H9 (cell line): Measurements from ENCODE around the gene ACTBL2. TPM values are rescaled to one million over a fixed set of nuclear protein-coding genes. Genes with fewer than 3 reads are reported as not detected.

Experiments
- DNase-seq: peaks from one replicate; pipeline ENCODE4 v3.0.0-alpha.2; 2017
- H2AFZ ChIP-seq: one replicate; pipeline ENCODE4 v1.6.1; 2013; ENCODE audit warnings: mild to moderate bottlenecking, low read length, control low read depth, moderate library complexity
- H2AK5ac ChIP-seq: 2 replicates; pipeline ENCODE4 v1.6.1; 2013; ENCODE audit warnings: low read length, control low read depth, mixed read lengths; ENCODE audit not compliant: insufficient read length
- H2BK120ac ChIP-seq: one replicate; pipeline ENCODE4 v1.6.1; 2013; ENCODE audit warnings: low read depth, mild to moderate bottlenecking, low read length, control low read depth, inconsistent platforms; ENCODE audit not compliant: poor library complexity, severe bottlenecking
- H2BK12ac ChIP-seq: 2 replicates; pipeline ENCODE4 v1.6.1; 2013; ENCODE audit warnings: low read length, control low read depth, mixed read lengths, low read depth; ENCODE audit not compliant: insufficient read length
- H2BK15ac ChIP-seq: 2 replicates; pipeline ENCODE4 v1.6.1; 2013; ENCODE audit warnings: low read depth, low read length, control low read depth
- H2BK20ac ChIP-seq: one replicate; pipeline ENCODE4 v1.6.1; 2013; ENCODE audit warnings: low read depth, mild to moderate bottlenecking, low read length, control low read depth, inconsistent platforms; ENCODE audit not compliant: poor library complexity, severe bottlenecking
- H2BK5ac ChIP-seq: 2 replicates; pipeline ENCODE4 v1.6.1; 2013; ENCODE audit warnings: low read length, control low read depth, mixed read lengths; ENCODE audit not compliant: insufficient read length
- H3K14ac ChIP-seq: 2 replicates; pipeline ENCODE4 v1.6.1; 2013; ENCODE audit warnings: low read length, control low read depth; ENCODE audit not compliant: insufficient read depth
- H3K18ac ChIP-seq: 2 replicates; pipeline ENCODE4 v1.6.1; 2013; ENCODE audit warnings: low read depth, mild to moderate bottlenecking, mixed read lengths, low read length, control low read depth; ENCODE audit not compliant: insufficient read length
- H3K23ac ChIP-seq: 2 replicates; pipeline ENCODE4 v1.6.1; 2013; ENCODE audit warnings: low read length, control low read depth, mixed read lengths, low read depth; ENCODE audit not compliant: insufficient read length
- H3K23me2 ChIP-seq: 2 replicates; pipeline ENCODE4 v1.6.1; 2013; ENCODE audit warnings: low read depth, mild to moderate bottlenecking, mixed read lengths, low read length, control low read depth; ENCODE audit not compliant: insufficient read length, poor library complexity, severe bottlenecking
- H3K27ac ChIP-seq: 2 replicates; pipeline ENCODE4 v1.5.1; 2013; ENCODE audit warnings: low read length, control low read depth, mixed read lengths, low read depth; ENCODE audit not compliant: insufficient read length
- H3K27me3 ChIP-seq: 2 replicates; pipeline ENCODE4 v1.6.1; 2013; ENCODE audit warnings: low read length, control low read depth, inconsistent platforms; ENCODE audit not compliant: insufficient read depth
- H3K4ac ChIP-seq: 2 replicates; pipeline ENCODE4 v1.6.1; 2013; ENCODE audit warnings: low read depth, mild to moderate bottlenecking, control low read depth, inconsistent platforms, low read length, moderate library complexity
- H3K4me1 ChIP-seq: 2 replicates; pipeline ENCODE4 v1.6.1; 2013; ENCODE audit warnings: low read length, control low read depth, inconsistent platforms; ENCODE audit not compliant: insufficient read depth
- H3K4me2 ChIP-seq: 2 replicates; pipeline ENCODE4 v1.6.1; 2013; ENCODE audit warnings: low read length, control low read depth, mixed read lengths; ENCODE audit not compliant: insufficient read length, insufficient read depth
- H3K56ac ChIP-seq: 2 replicates; pipeline ENCODE4 v1.6.1; 2013; ENCODE audit warnings: low read depth, mild to moderate bottlenecking, mixed read lengths, low read length, control low read depth; ENCODE audit not compliant: insufficient read length
- H3K79me1 ChIP-seq: 2 replicates; pipeline ENCODE4 v1.6.1; 2013; ENCODE audit warnings: low read depth, mild to moderate bottlenecking, moderate library complexity, low read length, control low read depth, inconsistent platforms; ENCODE audit not compliant: insufficient read depth, poor library complexity, severe bottlenecking
- H3K79me2 ChIP-seq: 2 replicates; pipeline ENCODE4 v1.6.1; 2013; ENCODE audit warnings: low read length, control low read depth, inconsistent platforms; ENCODE audit not compliant: insufficient read depth
- H3K9ac ChIP-seq: 2 replicates; pipeline ENCODE4 v1.6.1; 2013; ENCODE audit warnings: low read length, control low read depth, mixed read lengths; ENCODE audit not compliant: insufficient read length; ENCODE audit errors: extremely low read depth
- H3K9me3 ChIP-seq: one replicate; pipeline ENCODE4 v1.6.1; 2013; ENCODE audit warnings: low read depth, low read length, inconsistent platforms; ENCODE audit not compliant: control insufficient read depth
- H3T11ph ChIP-seq: one replicate; pipeline ENCODE4 v1.6.1; 2013; ENCODE audit warnings: mild to moderate bottlenecking, low read length, control low read depth, inconsistent platforms
- H4K20me1 ChIP-seq: one replicate; pipeline ENCODE4 v1.6.1; 2013; ENCODE audit not compliant: control insufficient read depth, insufficient read length, insufficient read depth
- H4K5ac ChIP-seq: 2 replicates; pipeline ENCODE4 v1.6.1; 2013; ENCODE audit warnings: low read depth, mild to moderate bottlenecking, mixed read lengths, low read length, control low read depth; ENCODE audit not compliant: insufficient read length
- H4K8ac ChIP-seq: replicated peaks from 2 replicates; pipeline ENCODE4 v1.6.1; 2013; ENCODE audit warnings: low read length, control low read depth, mixed read lengths, low read depth; ENCODE audit not compliant: insufficient read length
- H4K91ac ChIP-seq: 2 replicates; pipeline ENCODE4 v1.6.1; 2013; ENCODE audit warnings: low read depth, mild to moderate bottlenecking, moderate library complexity, mixed read lengths, low read length, control low read depth; ENCODE audit not compliant: insufficient read length
- H3K27ac Mint-ChIP-seq, 3 experiments: 2 replicates in 2 of 3; 3 replicates in 1 of 3; pipeline ENCODE4 v1.8.0; 2020 to 2021; ENCODE audit warnings: mixed read lengths in 3 of 3, mild to moderate bottlenecking in 1 of 3, moderate library complexity in 1 of 3
- H3K27me3 Mint-ChIP-seq: 2 replicates; pipeline ENCODE4 v1.8.0; 2021; ENCODE audit warnings: low read depth, mild to moderate bottlenecking, moderate library complexity, mixed read lengths
- H3K36me3 Mint-ChIP-seq, 3 experiments: 2 replicates in 2 of 3; 3 replicates in 1 of 3; pipeline ENCODE4 v1.8.0; 2020 to 2021; ENCODE audit warnings: low read depth in 3 of 3, mixed read lengths in 3 of 3; ENCODE audit not compliant: insufficient read depth in 1 of 3
- H3K4me1 Mint-ChIP-seq, 2 experiments: 2 replicates each; pipeline ENCODE4 v1.8.0; 2020; ENCODE audit warnings: mixed read lengths in 2 of 2
- H3K4me3 Mint-ChIP-seq, 2 experiments: 2 replicates in 1 of 2; 3 replicates in 1 of 2; pipeline ENCODE4 v1.8.0; 2020 to 2021; ENCODE audit warnings: mild to moderate bottlenecking in 2 of 2, mixed read lengths in 2 of 2, moderate library complexity in 1 of 2
- H3K9me3 Mint-ChIP-seq, 2 experiments: 2 replicates in 1 of 2; 3 replicates in 1 of 2; pipeline ENCODE4 v1.8.0; 2020; ENCODE audit warnings: mild to moderate bottlenecking in 2 of 2, mixed read lengths in 2 of 2, moderate library complexity in 1 of 2
- CTCF ChIP-seq: fragments of 200-600 bp; sonication (generic); conservative IDR thresholded peaks from 3 replicates; pipeline ENCODE4 v1.8.0; 2021; ENCODE audit warnings: antibody characterized with exemption, mild to moderate bottlenecking
- WGBS: extraction: QIAGEN DNeasy Blood & Tissue Kit; methylation state at CpG from one replicate; pipeline ENCODE4 v1.1.7; 2013; ENCODE audit warnings: missing lambda C conversion rate, low lambda C conversion rate, mixed read lengths; ENCODE audit not compliant: insufficient read length; ENCODE audit errors: extremely low coverage; 5-methylcytosine and 5-hydroxymethylcytosine counted together
- total RNA-seq: library from RNA; stranded (reverse); gene quantifications from 2 replicates; pipeline ENCODE4 v1.2.1, GENCODE V29; 2021

Gene ACTBL2
- total RNA-seq, 1 experiment from 2014 or later: not detected

DNA sequence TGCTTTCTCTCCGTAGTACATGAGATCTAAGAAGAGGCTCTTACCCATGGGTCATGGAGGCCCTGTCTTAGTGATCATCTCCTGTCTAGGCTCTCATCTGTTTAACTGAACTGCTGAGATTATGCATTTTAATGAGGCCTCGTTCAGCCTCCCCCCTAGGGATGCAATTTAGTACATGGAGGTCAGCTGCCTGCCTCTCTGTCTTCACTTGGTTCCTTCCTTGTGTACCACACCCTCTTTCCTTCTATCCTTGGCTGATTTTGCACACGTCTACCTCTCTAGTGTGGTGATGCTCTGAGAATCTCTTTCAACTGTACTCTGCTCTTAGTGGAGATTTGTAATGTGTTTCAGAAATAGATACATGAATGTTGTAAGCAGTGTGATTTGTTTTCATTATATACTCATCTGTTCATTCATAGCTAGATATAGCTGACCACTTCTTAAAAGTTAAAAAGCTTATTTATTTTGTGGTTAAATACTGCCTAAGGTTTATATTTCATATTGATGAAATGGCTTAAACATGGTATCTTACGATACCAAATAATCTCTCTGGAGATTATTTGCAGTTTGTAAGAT, 3.5 kb upstream of the ACTBL2 start:
- no peak for DNase-seq
- Histone ChIP-seq H3T11ph (no peak overlapping the region), H3K23me2 (no peaks in the 10 kb centered on the region), H2BK12ac (no peak overlapping the region), H3K23ac (no peak overlapping the region), H3K4me1 (no peaks in the 10 kb centered on the region), H2BK15ac (no peak overlapping the region), H2BK5ac (no peak overlapping the region), H3K9me3 (no peaks in the 10 kb centered on the region), H4K91ac (no peak overlapping the region), H3K56ac (no peak overlapping the region), H2BK120ac (no peak overlapping the region), H3K27me3 (no peaks in the 10 kb centered on the region; the same call in 1 of the 2 replicates), H3K79me2 (no peaks in the 10 kb centered on the region), H2AFZ (no peak overlapping the region), H4K8ac (no peak overlapping the region), H3K4ac (no peak overlapping the region), H3K4me2 (no peak overlapping the region), H3K14ac (no peak overlapping the region), H2BK20ac (no peak overlapping the region), H3K79me1 (no peaks in the 10 kb centered on the region), H4K20me1 (no peaks in the 10 kb centered on the region), H2AK5ac (no peak overlapping the region), H3K27ac (no peak overlapping the region), H3K9ac (no peak overlapping the region), H4K5ac (no peak overlapping the region), H3K18ac (no peak overlapping the region)
- H3K9me3 Mint-ChIP-seq: no peaks in the 10 kb centered on the region; a peak in 1 of 5 replicates
- peaks cover 0 to 4% of the 10 kb centered on the region in 2 experiments; a peak in 1 of 4 replicates for H3K4me1 Mint-ChIP-seq
- no CpG with 5 or more reads among the region's 4 CpGs for WGBS
- H3K4me3 Mint-ChIP-seq: no peak overlapping the region
- no peaks in the 10 kb centered on the region; a peak in 1 of 7 replicates for H3K36me3 Mint-ChIP-seq
- no peak overlapping the region for H3K27ac Mint-ChIP-seq
- TF ChIP-seq CTCF: no peak
- H3K27me3 Mint-ChIP-seq: peaks cover 2% of the 10 kb centered on the region; the same call in 1 of the 2 replicates
